Stimulated activated CD4-positive, alpha-beta T cell treated with anti-CD3 and anti-CD28 coated beads, Interleukin-15, amount 100 ng/mL, for 24 hours (primary cell): ENCODE data around the gene EPHA6.
A peak's percentile ranks its signal among the peaks of the same experiment; 100 is the strongest.

Source experiments
- DNase-seq: peaks from one replicate; pipeline ENCODE4 v3.0.0-alpha.2; 2020

The EPHA6 gene

DNA sequence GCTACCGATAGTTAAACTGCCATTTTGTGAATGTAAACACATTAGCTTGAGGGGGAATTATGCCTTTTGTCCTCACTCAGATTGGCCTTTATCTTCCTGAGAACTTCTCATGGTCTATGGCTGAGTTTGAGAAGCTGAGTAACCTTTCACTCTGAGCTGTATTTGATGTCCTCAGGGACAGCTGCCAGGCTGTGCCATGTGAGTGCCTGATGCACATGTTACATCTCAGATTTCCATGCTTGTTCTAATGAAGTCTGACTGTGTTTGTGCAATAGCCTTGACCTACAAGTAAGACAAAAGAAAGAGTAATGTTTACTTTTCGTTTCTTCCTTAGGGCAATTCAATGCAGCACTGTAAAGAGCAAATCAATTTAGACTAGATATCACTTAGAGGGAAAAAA, 906.0 kb downstream of the EPHA6 start:
- DNase-seq, result no peak

DNA sequence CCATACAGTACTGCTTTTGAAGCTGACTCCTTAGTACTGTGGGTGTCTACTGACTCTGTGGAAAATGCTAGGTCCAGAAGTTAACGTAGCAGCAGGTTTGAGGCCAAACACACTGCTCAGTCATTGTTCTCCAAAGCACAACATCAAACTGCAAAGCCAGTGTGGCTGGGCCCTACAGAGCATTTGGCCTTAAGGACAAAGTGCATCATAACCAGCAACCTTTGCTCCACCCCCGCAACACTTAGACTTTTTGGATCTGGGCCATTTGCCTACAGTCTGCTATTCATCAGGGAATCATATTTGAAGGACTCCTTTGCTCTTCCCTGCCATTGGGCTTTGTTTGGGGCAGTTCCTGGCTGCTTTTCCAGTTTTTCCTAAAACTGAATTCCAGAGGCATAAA, 907.1 kb downstream of the EPHA6 start:
- no peak for DNase-seq

- no peak for DNase-seq
These were observed 922.5 kb downstream of the EPHA6 start for GRCh38 chr3:97736928-97737327.

DNA sequence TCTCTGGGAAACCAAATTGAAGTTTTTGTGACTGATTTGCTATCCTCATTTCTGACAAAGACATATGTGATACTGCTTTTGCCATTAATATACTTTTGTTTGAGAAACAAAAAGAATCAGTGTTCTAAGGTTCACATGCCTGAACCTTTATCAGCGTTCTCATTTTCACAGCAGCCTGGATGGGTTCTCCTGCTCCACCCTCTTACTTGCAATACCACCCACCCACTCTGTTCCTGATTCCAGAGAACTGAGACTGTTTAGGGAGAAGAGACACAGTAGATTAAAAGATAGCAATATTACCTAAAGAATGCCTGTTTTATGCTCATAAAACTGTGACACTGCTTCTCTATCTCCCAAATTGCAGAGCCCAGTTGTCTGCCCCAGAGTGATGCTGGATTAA, 924.4 kb downstream of the EPHA6 start:
- DNase-seq, result no peak

DNA sequence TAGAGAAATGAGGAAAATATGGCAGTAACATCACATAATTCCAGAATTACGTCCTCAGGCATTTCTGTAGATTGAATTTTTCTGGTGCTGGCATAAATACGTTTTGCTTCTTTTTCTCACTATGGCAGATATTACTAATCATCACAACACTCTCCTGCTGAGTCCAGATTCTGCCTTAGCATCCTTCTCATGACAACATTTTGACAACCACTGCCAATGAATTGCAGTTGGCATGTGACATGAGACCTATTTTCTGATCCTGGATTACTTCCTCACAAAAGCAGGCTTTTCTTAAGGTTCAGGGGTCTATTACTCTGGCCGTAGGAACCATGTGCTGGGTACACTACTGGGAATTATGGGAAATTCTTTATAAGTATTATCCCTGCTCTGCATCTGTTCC, 927.6 kb downstream of the EPHA6 start:
- no peak for DNase-seq

- no peak for DNase-seq
These were observed 929.9 kb downstream of the EPHA6 start for GRCh38 chr3:97744289-97744688.

DNA sequence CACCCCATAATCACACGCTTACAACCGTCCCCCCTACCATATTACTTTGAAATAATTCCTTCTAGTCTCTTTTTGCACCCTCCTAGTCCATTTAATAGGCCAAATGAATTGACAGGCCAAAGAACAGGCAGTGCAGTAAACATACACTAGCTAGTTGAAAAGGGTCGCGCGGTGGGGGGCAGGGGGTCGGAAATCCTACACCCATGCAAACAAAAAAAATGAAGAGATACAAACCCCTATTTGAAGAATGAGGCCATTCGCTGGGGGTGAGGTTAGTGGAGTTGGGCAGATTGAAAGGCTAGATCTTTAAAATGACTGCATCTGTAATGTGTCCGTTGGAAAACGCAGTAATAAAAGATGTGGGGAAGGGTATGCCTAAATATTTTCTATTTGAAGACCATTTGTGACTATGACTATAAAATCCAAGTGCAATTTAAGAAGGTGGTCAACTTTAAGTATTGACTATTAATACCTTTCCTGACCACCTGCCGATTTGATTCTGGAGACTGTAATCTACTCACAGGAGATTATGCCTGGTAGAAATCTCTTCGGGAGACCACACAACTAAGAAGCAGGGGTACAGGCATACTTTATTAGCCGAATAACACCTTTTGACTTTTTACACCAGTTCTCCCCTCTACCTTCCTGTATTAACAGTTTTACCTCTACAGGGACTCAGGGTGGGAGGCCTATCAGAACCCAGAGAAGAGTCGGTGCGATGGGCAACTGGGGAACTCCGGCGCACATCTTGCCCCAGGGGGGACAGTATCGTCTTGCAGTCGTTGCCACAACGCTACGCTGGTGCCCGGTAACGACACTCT, 949.4 kb downstream of the EPHA6 start:
- DNase-seq, result no peak

GRCh38 chr3:97764407-97765238, 950.2 kb downstream of the EPHA6 start, which contains the start of gene ARL6:
ARL6 (plus strand) TSS chr3:97764758; CDS start chr3:97768108, 3,350 bp downstream.
- peak; percentile 83 for DNase-seq

GRCh38 chr3:97765336-97765735, 950.9 kb downstream of the EPHA6 start:
- DNase-seq, result no peak

GRCh38 chr3:97772926-97773325, 958.5 kb downstream of the EPHA6 start:
- DNase-seq, result no peak

GRCh38 chr3:97778152-97778551, 963.8 kb downstream of the EPHA6 start:
- no peak for DNase-seq

- no peak for DNase-seq
These were observed 979.1 kb downstream of the EPHA6 start for GRCh38 chr3:97793420-97794019.

DNA sequence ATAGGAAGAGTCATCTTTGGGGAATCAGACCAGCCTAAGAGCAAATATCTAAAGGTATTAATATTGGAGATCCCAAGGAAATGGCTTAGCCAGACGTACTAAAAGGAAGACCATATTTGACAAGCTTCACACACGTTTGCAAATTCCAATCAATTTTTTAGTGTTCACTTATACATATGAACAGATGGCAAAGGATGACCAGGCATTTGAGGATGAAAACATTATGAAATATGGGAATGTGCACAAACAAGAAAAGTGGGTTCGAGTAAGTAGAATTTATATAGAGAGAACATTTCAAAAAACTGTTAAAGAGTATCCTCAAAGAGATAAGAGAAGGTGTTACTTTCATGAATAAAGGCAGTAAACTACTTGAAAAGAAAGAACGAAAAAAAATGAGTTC, 981.6 kb downstream of the EPHA6 start:
- no peak for DNase-seq
